Panc1 (cell line): ENCODE results near the gene CPLX1. TPM values are rescaled to one million over a fixed set of nuclear protein-coding genes. Genes with fewer than 3 reads are reported as not detected.

Experiments used
- ATAC-seq: fragments of 200-7000 bp; cut with Tn5 transposase; 2 replicates; pipeline ENCODE4 v1.9.1; 2020; ENCODE audit warnings: mild to moderate bottlenecking, moderate library complexity
- BruUV-seq: library from RNA; stranded (reverse); fragments of 400-500 nt; replicated peaks from 2 replicates; lab custom pipeline; 2021; lab: Mats Ljungman, UMichigan
- CTCF ChIA-PET: fragments of 300-600 bp; sonication (Branson Sonifier 250); formaldehyde crosslinking; loops from one replicate; lab custom pipeline; 2022; ENCODE audit warnings: antibody characterized with exemption; lab: Charles Lee
- POLR2A ChIA-PET: fragments of 300-600 bp; sonication (Branson Sonifier 250); formaldehyde crosslinking; loops from one replicate; lab custom pipeline; 2022; ENCODE audit warnings: antibody characterized with exemption; lab: Charles Lee
- DNase-seq: peaks from one replicate; pipeline ENCODE4 v3.0.0-alpha.2; 2010; ENCODE audit warnings: low read depth, low spot score
- H3K27ac ChIP-seq: 2 replicates; pipeline ENCODE4 v1.5.1; 2011; ENCODE audit warnings: mild to moderate bottlenecking, low read length, inconsistent platforms
- H3K27me3 ChIP-seq: fragments of 200-500 bp; sonication (Bioruptor generic); 2 replicates; pipeline ENCODE4 v1.6.0; 2014; ENCODE audit warnings: low read length, inconsistent platforms; ENCODE audit not compliant: control insufficient read depth, insufficient read depth
- H3K36me3 ChIP-seq: fragments of 200-500 bp; sonication (Bioruptor generic); 2 replicates; pipeline ENCODE4 v1.5.1; 2014; ENCODE audit warnings: inconsistent platforms, mild to moderate bottlenecking, low read length, moderate library complexity; ENCODE audit not compliant: control insufficient read depth, insufficient read depth
- H3K4me1 ChIP-seq: 2 replicates; pipeline ENCODE4 v1.5.1; 2011; ENCODE audit warnings: inconsistent platforms, mild to moderate bottlenecking, low read length, moderate library complexity; ENCODE audit not compliant: control insufficient read depth, insufficient read depth
- H3K4me3 ChIP-seq, 2 experiments: 2 replicates each; pipeline ENCODE4 v1.5.1; 2011 to 2012; ENCODE audit warnings: low read depth in 2 of 2, low read length in 2 of 2, mild to moderate bottlenecking in 2 of 2, inconsistent platforms in 1 of 2, moderate library complexity in 1 of 2
- H3K9me3 ChIP-seq: fragments of 200-500 bp; sonication (Bioruptor generic); 2 replicates; pipeline ENCODE4 v1.5.1; 2014; ENCODE audit warnings: low read depth, mild to moderate bottlenecking, inconsistent platforms, low read length, moderate library complexity; ENCODE audit not compliant: control insufficient read depth, insufficient read depth
- CTCF ChIP-seq: fragments of 450-650 bp; IDR thresholded peaks from 2 replicates; pipeline ENCODE4 v1.5.1; 2017; ENCODE audit warnings: mild to moderate bottlenecking
- POLR2AphosphoS5 ChIP-seq: IDR thresholded peaks from 2 replicates; pipeline ENCODE4 v1.6.1; 2012; ENCODE audit warnings: mild to moderate bottlenecking, low read depth, low read length, moderate library complexity
- REST ChIP-seq, 2 experiments: IDR thresholded peaks; 2 replicates each; pipeline ENCODE4 v1.6.1; 2011 to 2012; ENCODE audit warnings: low read depth in 2 of 2, control low read depth in 1 of 2, low read length in 1 of 2, mild to moderate bottlenecking in 1 of 2, moderate library complexity in 1 of 2; ENCODE audit not compliant: insufficient read depth in 1 of 2
- SIN3A ChIP-seq: IDR thresholded peaks from 2 replicates; pipeline ENCODE4 v1.6.1; 2012; ENCODE audit warnings: low read depth, mild to moderate bottlenecking, low read length, moderate library complexity, borderline replicate concordance; ENCODE audit not compliant: insufficient read depth
- TCF7L2 ChIP-seq: IDR thresholded peaks from 2 replicates; pipeline ENCODE4 v1.6.1; 2011; ENCODE audit warnings: mild to moderate bottlenecking, low read depth, low read length, inconsistent platforms
- in situ Hi-C: cut with HindIII; loops from 2 replicates; pipeline ENCODE4 v1.10.0; 2016; ENCODE audit warnings: low sequenced_read_pairs, low pct_unique_long_range_greater_than_20kb
- intact Hi-C: fragments of 100-400 bp; cut with micrococcal nuclease; formaldehyde crosslinking; loops from one replicate; pipeline ENCODE4 v1.10.0; 2022; ENCODE audit not compliant: unreplicated experiment
- total RNA-seq: library from RNA; stranded (reverse); gene quantifications from one replicate; pipeline ENCODE4 v1.2.1, GENCODE V29; 2021; ENCODE audit not compliant: unreplicated experiment

The CPLX1 gene
- total RNA-seq, 1 experiment from 2014 or later: 6.7 TPM

GRCh38 chr4:839675-840443 lies 13.9 kb upstream of the CPLX1 start:
- intact Hi-C loops: no loop called here
- no peak for ATAC-seq
- no peak overlapping the region for H3K27ac ChIP-seq
- no peaks in the 10 kb centered on the region for H3K36me3 ChIP-seq
- H3K9me3 ChIP-seq: no peaks in the 10 kb centered on the region
- ChIA-PET CTCF (no interaction called here), POLR2A (no interaction called here)
- H3K4me3 ChIP-seq: no peak overlapping the region
- DNase-seq: no peak
- BruUV-seq: no TSS peak
- no peaks in the 10 kb centered on the region for H3K27me3 ChIP-seq
- no peaks in the 10 kb centered on the region for H3K4me1 ChIP-seq
- TF ChIP-seq TCF7L2 (no peak), SIN3A (no peak), POLR2AphosphoS5 (no peak), CTCF (no peak), REST (IDR thresholded peaks at IDR 0.05; ENCODE audit: insufficient read depth in 1 of 2, low read depth in 2 of 2, low read length in 1 of 2) (no peak)
- in situ Hi-C loops: no loop called here

GRCh38 chr4:837772-838171 lies 11.8 kb upstream of the CPLX1 start:
- Histone ChIP-seq H3K27ac (no peak overlapping the region), H3K4me3 (no peak overlapping the region), H3K9me3 (no peaks in the 10 kb centered on the region), H3K27me3 (no peaks in the 10 kb centered on the region), H3K4me1 (no peaks in the 10 kb centered on the region), H3K36me3 (no peaks in the 10 kb centered on the region)
- intact Hi-C loops: no loop called here
- TF ChIP-seq CTCF (no peak), POLR2AphosphoS5 (no peak), REST (IDR thresholded peaks at IDR 0.05; ENCODE audit: insufficient read depth in 1 of 2, low read depth in 2 of 2, low read length in 1 of 2) (no peak), TCF7L2 (no peak), SIN3A (no peak)
- CTCF ChIA-PET: no interaction called here
- no peak for DNase-seq
- no peak for ATAC-seq
- in situ Hi-C loops: no loop called here
- POLR2A ChIA-PET: no interaction called here
- BruUV-seq: no TSS peak
